ENCODE results near the gene TMEM213.

GRCh38 chr7:138887085-138887710 lies 89.4 kb downstream of the TMEM213 start:
- TF ChIP-seq CTCF (optimal IDR thresholded peaks at IDR 0.05 in 1 of 3, IDR thresholded peaks at IDR 0.05 in 1 of 3, conservative IDR thresholded peaks at IDR 0.05 in 1 of 3; ENCODE audit: extremely low read depth in 1 of 3, insufficient read depth in 2 of 3, low read length in 3 of 3) (no peak), EZH2 (IDR thresholded peaks at IDR 0.05; ENCODE audit: low read length) (no peak)

Data from keratinocyte (primary cell).